ENCODE measurements around the gene FHL1. TPM values are rescaled to one million over a fixed set of nuclear protein-coding genes. Genes with fewer than 3 reads are reported as not detected.
A peak's percentile ranks its signal among the peaks of the same experiment; 100 is the strongest.
"Not testable (repeated sequence)": the region's sequence is repeated elsewhere in the genome, so short reads cannot be mapped to it uniquely, and the experiment has no call there.

FHL1 gene
- total RNA-seq, 1 donor from 2014 or later, result 718 TPM

DNA sequence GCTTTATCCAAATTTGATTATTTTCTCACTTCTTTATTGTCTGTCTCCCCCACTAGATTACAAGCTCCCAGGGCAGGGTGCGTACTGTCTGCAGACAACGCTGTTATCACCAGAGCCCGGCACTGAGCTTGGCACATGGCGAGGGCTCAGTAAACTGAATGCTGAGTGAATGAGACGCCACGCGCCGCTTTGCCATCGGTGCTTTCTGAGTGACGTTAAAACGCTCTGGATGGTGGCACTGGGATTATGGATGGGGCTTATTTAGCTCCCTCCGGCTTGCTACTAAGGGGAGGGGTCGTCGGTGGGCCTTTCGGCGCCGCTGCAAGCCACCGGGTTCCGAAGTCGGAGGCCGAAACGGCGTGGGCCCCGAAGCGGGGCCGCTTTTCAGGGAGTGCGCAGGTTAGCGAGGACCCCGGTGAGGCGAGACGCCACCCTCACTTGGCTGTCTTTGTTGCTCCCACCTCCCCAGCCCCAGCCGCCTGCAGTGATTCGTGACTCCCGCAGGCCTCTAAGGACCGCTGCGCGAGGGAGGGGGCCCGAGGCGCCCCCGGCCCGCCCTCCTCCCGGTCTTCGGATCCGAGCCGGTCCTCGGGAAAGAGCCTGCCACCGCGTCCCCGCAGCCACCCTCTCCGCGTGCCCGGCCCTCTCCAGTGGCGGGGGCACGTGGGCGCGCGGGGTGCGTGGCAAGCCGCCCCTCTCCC, 569 bp upstream of the FHL1 start:
- no peak for DNase-seq (ENCODE audit: low spot score)

DNA sequence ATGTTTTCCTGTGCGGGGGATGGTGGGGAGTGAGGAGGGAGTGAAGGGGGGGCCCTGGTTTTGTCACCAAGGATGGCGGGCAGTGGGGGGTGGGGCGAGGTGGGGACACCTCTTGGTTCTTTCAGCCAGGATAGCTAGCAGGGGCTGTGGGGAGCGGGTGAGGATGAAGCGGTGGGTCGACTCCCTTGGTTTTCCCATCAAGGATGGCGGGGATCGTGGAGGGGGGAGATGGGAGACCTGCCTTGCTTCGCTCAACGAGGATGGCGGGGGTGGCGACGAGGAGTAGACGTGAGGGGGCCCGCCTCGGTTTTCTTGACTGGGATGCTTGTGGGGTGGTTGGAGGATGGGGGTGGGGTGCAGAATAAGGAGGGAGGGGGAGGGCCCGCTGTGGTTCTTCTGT, 643 bp downstream of the FHL1 start:
- no peak for DNase-seq (ENCODE audit: low spot score)

DNA sequence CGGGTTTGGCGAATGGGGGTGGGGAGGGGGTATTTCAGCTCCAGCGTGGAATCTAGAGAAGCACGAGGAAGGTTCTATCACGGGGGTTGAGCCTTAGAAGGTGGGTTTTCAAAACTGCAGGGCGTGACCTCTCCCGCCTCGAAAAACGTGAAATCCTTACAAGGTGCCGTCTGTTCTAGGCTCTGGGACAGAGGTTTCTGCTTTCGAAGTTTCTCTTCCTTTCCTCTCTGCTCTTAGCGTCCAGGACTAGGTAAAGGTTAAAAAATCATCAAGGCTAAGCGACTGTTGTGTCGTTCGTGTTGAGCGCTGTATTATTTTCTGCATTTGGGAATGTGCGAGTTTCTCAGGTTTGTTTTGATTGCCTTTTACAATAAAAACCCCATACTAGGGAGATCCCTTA, 1.1 kb downstream of the FHL1 start:
- no peak for DNase-seq (ENCODE audit: low spot score)

DNA sequence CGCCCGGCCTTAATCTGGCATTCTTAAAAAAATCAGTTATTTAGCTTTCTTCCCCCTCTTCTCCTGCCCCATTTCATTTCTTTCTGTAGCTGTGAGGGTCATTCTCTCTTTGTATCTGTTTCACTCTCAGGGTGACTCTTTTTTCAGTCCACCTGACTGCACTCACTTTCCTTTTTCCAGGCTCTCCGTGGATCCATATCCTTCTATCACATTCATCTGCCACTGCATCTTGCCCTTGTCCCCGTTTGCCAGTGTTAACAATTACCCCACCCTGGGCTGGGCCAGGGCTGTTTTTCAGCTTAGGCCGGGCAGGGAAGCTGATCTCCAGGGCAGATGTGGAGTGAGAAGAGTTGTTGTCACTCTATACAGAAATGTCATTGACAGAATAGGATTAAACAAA, 7.7 kb downstream of the FHL1 start:
- DNase-seq (ENCODE audit: low spot score), result no peak

DNA sequence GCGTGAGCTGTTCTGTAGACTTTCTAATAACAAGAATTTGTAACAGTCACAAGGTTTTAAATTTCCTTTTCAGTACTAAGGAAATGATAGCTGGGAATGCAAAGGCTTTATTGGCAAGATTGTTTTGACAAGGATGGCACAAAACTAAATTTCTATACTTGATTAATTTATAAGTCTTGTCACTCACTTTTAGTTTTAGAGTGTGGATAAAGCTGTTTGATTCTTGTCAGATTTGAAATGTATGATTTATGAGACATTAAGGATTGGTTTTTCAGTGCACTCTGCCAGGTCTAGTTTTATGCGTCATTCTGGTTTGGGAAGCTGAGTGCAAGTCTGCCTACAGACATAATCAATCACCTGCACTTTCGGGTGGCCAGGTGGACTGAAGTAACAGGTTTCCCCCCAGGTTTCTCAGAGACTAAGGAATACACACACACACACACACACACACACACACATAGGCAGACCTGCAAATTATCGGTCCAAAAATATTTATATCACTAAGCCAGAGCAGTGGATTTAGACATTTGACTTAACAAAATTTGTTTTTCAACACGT, 9.3 kb downstream of the FHL1 start:
- DNase-seq (ENCODE audit: low spot score), result no peak

DNA sequence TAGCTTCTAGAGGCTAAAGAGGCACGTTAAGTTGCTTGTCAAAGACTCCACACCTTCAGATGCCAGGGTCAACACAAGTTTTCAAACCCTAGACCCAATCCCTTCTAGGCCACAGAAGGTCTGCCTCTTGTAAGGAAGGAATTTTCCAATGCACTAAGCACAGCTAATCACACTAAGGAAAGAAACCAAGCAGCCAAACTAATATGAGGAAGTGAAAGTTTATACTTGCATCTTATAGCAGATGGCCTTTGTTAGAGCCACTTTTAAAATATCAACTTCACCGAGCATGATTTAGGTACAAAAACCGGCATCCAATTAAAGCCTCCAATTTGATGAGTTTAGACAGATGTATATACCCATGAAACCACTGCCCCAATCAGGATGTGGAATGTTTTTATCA, 9.9 kb downstream of the FHL1 start:
- DNase-seq (ENCODE audit: low spot score), result no peak

DNA sequence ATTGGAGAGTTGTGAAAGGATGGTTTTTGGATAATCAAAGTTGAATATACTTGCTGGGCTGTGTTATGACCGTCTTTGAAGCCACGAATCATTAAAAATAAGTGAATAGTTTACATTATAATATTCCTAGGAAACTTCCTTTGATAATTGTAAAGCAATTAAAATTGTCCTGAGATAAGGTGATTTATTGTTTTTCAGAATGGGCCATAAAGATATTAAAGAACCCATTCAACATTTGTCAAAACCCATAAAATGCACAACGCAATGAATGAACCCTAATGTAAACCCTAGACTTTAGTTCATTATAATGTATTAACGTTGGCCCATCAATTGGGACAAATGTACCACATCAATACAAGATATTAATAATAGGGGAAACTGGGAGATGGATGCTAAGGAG, 11.4 kb downstream of the FHL1 start:
- DNase-seq (ENCODE audit: low spot score), result no peak

DNA sequence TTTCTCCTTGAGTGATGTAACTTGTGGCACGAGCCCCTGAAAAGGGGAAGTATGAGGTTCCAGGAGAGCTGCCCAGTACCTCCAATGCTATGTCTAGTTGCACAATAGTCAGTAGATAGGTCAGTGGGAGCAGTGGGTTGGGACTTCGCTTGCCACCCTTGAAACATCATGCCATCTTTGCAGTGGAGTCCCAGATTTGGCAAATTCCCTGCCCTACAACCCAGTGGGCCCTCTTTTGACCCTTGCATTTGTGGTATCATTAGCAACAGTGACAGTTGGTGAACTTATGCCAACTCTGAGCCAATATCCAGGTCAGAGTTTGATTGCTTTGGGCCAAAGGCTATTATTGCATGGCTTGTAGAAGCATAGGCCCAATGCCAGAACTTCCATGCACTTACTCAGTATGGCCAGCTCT, 12.3 kb downstream of the FHL1 start:
- DNase-seq (ENCODE audit: low spot score), result no peak

DNA sequence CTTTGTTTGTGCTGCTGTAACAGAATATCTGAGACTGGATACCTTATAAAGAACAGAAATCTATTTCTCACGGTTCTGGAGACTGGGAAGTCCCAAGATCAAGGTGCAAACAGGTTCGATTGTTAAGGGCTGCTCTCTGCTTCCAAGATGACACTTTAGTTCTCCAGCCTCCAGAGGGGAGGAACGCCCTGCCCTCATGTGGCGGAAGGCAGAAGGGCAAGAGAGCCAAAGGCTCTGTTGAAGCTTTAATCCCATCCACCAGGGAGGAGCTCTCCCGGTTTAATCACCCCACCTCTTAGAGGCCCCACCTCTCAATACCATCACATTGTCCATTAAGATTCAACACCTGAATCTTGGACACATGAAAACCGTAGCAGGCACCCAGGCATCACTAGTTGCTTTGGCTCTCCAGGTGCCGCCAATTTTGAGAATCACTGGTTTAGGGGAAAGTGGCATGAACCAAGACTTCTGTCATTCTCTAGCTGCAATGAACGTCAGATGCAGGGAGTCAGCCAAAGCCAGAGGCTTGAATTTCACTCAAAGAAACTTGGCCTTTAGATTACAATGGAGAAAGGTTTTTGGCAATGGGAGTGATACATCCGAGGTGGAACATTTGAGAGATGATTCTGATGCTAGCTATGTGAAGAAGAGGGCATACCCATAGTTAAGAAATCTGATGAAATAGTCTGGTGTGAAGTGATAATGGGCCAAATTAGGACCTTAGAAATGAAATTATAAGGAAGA, 15.7 kb downstream of the FHL1 start:
- DNase-seq (ENCODE audit: low spot score), result no peak

DNA sequence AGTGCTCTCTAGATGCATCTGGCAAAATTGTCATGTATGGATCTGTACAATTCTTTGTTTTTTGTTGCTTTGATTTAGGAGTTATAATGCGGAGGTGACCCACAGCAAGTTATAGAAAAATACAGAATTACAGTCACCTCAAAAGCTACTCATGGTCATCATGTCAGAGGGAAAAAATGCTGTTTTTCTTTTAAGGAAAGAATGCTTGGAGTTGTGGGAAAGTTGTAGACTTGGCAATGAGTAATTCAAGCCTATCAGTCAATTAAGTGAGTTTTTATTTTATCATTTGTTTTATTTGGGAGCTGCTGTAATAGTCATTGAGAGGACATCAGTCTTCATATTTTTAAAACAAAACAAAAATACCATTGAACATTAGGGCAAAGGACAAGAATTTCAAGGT, 16.4 kb downstream of the FHL1 start:
- DNase-seq (ENCODE audit: low spot score), result no peak

DNA sequence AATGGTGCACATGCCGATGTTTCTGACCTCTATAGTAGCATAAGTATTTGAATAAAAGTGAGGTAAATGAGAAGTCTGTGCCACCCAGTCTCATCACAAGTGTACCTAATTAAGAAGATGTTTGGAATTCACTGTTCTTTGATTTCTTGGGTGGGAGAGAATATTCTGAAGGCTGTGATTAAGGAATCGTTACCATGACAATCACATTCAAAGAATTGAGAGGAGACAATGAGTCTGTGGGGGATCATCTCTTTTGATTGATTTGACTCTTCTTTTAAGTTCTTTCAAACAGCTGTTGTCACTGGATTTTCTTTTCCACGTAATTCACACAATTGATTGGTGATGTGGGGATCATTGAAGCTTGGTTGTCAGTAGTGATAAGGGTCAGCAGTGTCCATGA, 18.1 kb downstream of the FHL1 start:
- no peak for DNase-seq (ENCODE audit: low spot score)

DNA sequence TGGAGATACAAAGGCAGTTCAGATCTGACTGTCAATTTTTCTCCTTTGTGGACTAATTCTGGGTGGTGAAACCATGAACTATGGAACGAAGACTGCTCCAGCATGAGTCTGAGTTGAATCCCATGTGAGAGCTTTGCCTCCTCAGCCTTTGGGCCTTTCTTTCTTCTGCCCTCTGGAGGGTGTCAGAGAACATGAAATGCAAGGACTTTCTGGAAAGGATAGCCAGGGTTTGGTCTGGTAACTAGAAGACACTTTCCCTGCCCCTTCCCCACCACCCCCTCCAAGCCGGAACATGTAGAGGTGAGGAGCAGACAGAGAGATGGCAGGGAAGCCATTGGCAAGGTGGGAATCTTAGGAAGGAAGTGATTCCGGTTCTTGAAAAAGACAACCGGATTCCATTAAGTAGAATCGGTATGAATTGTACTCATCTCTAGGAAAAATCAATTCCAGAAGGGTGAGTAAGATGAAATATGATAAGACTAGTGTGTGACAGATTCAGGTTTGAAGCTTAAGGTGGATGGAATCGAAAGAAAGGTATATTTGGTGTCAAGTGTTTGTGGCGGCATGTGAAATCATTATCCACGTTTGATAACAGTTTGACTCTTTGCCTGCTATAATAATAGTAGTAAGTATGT, 19.0 kb downstream of the FHL1 start:
- no peak for DNase-seq (ENCODE audit: low spot score)

DNA sequence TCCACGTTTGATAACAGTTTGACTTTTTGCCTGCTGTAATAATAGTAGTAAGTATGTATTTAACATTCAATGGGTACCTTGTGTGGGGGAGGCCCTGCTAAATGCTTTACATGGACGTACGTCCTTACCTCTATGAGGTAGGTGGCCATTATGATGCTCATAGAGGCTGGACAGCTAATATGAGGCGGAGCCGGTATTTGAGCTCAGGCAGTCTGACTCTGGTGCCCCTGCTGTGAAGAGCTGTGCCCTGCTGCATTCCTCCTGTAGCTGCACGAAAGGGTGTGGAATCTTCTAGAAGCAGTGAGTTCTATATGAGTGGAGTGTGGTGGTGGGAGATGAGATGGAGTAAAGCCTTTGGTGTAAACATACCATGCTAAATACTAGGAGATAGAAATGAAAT, 20.7 kb downstream of the FHL1 start:
- DNase-seq (ENCODE audit: low spot score), result not testable (repeated sequence)

DNA sequence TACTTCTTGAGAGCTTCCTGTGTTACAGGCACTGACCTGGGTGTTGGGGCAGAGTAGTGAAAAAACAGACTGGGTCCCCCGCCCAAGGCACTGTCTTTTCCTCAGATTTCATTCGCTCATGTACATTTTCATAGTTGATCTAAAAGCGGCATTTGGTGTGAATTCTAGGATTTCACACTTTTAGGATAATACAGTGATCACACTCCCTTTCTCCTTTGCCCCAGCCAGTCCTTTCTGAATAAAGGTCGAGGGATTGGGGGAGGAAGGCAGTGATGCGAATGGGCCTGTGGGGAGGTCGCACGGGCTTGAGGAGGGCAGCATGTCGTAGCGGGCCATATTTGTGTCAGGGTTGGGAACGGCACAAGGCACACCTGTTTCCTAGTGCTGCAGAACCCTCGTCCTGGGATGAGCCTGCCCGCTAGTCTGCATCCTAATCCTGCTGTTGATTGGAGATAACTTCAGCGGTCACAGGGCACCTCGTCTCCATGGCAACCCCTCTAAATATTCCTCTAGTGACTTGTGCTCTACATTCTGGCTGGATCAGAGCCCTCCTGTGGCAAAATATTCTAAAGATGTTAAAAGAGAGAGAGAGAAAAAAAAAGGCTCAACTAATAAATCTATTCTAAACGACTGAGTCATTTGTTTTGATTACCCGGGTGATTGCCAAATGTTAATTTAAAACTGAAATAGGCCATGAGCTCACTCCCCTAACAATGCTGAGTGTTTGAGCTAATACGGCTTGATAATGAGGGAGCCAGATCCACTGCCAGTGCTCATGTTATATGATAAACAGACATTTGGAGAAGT, 21.8 kb downstream of the FHL1 start:
- peak; percentile 81 for DNase-seq (ENCODE audit: low spot score)

DNA sequence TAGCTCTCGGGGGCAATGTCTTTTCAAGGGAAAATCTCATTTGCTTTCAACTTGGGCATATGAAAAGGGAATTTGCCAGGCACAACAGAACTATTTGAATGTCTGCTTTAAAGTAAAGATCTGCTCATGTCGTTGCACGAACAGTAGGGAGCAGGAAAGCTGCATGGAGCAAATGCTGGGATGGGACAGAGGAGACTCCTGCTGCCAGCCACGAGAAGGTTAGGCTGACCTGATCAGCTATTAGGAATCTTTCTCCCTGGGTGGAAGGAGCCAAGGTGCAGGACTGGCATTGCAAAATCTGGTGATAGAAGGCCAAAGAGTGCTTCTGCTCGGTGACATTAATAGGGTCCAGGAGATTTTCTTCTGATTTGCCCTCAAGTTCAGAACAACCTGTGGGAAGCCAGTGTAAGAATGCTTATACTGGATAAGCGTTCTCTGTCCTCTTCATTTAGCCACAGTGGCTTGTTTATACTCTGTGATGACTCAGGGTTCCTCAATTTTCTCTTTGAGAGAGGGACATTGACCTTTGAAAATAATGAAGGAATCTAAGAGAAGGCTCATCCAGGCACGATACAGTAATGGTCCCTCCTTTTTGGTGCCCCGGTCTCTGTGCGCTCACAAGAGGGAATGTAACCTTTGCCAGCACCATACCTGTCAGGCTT, 22.9 kb downstream of the FHL1 start:
- no peak for DNase-seq (ENCODE audit: low spot score)

DNA sequence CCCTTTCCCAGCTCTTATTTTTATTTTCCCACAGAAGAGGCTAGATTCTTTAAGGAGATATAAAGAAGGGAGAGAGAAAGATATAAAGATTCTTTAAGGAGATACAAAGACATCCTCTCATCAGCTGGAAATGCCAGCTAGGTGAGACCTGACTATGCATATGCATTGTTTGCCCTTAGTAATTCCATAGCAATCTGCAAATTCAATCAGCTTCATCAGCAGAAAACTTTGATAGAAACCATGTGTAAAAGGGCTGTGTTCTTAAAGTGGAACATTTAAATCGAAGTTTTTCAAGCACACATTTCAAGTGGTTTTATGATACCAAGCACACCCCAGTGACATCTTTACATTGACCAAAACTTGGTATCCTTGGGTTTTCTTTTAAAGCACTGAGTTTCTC, 24.1 kb downstream of the FHL1 start:
- DNase-seq (ENCODE audit: low spot score), result no peak

DNA sequence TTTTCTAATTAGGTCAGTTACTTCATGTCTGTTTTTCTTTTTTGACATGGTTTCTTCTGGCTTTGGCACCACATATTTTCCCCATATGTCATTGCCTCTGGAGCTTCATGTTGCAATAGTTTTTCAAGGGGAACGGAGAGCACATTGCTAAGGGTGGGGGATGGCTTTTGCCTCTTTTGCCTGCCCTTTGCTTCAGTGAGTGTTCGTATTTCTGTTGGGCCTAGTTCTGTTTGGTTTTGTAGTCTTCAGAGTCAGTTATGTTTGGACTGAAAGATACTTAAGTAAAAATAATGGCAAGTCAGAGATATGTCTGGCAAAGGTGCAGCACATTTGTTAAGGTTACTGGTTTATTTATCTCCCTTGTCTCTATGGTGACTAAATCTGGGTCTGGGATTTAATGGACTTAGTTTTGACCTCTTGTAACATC, 29.1 kb downstream of the FHL1 start:
- DNase-seq (ENCODE audit: low spot score), result peak; percentile 81

DNA sequence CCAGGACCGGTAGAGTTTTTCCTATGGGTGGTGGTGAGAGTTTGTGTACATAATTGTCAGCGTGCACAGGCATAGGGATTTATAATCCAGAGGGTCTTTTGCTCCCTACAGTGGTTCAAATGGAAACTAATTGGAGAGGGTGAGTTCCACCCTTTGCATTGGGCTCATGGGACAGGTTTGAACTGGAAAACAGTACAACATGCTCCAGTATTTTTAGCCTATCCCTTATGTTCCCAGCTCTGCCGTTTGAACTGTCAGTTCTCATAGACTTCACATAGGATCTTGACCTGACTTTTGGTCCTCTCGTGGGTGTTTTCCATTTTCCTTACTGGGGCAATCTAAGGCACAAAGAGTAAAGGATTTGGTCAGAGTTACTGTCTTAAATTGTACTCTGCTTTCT, 31.8 kb downstream of the FHL1 start:
- DNase-seq (ENCODE audit: low spot score), result no peak

DNA sequence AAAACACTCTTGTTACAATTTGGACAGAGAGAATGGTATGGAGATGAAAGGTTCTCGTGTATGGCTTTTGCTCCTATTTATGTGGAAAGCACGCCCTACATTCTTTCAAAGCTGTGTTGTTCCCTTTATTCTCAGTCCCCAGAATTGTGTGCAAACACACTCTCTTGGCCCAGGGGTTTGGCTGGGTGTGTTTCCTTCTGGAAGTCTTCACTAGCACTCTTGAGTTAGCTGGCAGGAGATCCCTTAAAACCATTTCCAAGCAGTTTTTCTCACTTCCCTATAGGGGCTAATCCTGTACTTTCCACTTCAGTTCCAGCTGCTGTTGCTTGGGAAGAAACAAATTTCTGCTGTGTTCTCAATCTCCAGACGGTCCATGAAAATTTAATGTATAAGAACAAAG, 35.1 kb downstream of the FHL1 start:
- peak; percentile 82 for DNase-seq (ENCODE audit: low spot score)

DNA sequence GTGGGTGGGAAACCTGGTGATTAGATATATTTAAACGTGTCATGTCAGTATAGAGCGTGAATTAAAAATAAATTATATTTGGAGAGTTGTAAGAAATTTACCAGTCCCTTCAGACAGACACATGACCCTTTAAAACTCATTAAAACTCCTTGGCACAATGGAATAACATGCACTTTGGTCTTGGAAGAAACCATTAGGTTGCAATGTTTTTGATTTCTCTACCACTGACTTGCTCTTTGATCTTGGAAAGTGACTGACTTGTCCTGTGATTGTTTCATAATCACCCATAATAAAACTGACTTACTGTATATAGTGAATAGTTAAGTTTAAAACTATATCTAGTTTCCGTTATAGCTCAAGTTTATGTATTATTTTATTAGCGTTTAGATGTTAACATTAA, 35.8 kb downstream of the FHL1 start:
- DNase-seq (ENCODE audit: low spot score), result no peak

DNA sequence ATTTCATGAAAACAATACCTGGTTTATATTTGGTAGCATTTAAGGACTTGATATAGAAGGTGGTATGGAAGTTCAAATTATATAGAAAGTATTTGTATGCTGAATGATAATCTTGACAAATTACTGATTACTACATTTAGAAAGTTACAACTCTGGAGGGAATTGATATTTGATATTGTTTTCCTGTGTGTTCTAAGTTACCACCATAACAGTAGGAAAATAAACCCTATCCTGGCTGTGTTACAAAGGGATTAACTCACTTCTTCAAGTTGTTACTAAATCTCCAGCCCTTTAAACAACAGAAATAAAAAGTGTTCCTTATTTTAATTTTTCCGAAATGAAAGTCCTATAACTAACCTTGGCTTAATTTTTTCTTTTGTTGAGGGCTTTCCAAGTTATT, 36.6 kb downstream of the FHL1 start:
- no peak for DNase-seq (ENCODE audit: low spot score)
